Stimulated activated CD4-positive, alpha-beta T cell treated with anti-CD3 and anti-CD28 coated beads, Interleukin-1b, Interleukin-23, amount 100 ng/mL, for 4 hours (primary cell): ENCODE measurements around the gene NF2.

Experiments
- DNase-seq, 2 donors: peaks; one replicate each; pipeline ENCODE4 v3.0.0-alpha.2; 2020; ENCODE audit warnings: low read depth in 2 of 2

NF2 gene

DNA sequence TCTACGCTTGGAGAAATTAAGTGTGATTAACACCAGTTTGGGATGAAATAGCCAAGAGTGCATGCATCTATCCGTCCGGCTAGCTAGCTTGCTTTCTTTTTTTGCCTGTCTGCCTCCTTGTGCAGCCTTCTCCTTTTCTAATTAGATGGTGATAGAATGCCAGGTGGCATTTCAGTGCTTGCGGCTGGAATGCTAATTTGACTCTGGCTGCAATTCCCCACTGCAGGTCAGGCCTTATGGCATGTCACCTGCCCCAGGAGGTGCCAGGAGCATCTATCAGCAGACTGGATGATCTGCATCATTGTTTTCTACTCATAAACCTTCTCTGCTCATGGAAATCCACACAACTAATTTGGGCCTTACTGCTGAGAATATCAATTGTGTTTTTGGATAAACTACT lies 65.2 kb downstream of the NF2 start:
- DNase-seq: no peak

- DNase-seq: no peak
Measured at GRCh38 chr22:29670626-29671025, 67.2 kb downstream of the NF2 start.

- DNase-seq: no peak
Measured at GRCh38 chr22:29673361-29674066, 70.1 kb downstream of the NF2 start.

DNA sequence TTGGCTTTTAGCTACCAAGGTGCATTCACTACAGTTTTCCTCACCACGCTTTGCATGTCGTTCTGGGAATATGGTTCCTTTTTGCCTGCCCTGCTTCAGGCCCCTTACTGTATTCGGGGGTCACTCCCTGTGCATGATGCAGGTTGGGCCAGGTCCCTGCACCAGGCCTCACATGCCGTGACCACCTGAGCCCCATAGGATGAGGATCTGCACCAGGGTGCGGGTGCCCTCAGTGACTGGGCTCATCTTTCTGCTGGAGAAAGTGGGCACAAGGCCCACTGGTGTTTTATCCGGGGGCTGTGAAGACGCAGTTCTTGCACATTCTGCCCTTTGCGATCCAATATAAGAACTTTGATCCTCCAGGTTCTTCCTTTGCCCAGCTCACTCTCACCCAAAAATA lies 70.7 kb downstream of the NF2 start:
- no peak for DNase-seq

GRCh38 chr22:29679316-29679715 lies 75.9 kb downstream of the NF2 start:
- DNase-seq: no peak

DNA sequence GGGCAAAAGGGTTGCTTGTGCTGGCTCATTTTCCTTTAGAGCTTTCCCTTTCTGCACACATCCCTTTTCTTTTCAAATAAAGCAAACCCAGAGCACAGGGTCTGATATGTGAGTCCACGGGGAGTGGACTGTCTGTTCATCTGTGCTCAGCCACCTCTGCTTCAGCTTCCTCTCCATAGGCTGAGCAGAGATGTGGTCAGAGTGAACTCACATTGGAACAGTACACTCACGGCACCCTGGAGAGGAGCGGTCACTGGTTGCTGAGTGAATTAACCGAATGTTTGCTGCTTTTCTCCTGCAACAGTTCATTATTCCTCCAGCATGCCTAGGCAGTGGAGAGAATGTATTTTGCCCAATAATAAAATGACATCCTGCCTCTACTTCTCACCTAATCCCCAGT lies 80.1 kb downstream of the NF2 start:
- no peak for DNase-seq

DNA sequence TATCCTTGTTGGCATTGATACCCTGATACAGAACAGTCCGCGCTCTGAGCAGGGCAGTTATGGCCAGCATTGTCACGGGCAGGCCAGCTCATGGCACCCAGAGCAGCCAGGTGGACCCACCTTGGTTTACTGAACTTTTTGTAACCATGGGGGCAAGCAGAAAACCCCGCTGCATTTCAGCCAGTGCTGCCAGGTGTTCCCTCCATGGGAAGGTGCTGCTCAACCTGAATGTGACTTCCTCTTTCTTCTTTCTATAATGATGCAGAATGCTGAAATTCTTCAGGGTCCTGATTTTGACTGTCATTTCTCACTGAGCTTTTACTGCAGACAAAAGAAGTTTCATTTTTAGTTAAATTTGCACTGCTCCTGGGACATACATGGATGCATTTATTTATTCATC lies 80.8 kb downstream of the NF2 start:
- DNase-seq: no peak

- DNase-seq: no peak
Measured at GRCh38 chr22:29689206-29689879, 85.9 kb downstream of the NF2 start.

GRCh38 chr22:29689880-29690213 lies 86.4 kb downstream of the NF2 start:
- peak; percentile 17 to 27 for DNase-seq

DNA sequence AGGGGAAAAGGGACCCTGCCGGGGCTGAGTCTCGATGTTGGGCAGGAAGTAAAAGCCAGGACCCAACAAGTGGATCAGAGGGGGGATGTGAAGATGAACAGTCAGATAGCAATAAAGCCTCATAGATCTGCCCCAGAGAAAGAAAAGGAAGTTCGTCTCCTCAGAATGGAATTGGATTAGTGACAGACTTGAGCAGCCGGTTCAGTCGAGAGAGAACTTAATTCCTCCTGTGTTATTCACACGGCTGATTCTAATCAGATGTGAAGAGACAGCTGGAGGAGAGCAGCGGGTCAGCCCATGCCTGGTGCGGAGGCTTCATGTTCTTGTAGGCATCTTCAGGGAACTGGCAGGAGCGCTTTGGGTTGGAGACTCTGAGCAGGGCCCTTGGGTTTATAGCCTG lies 87.0 kb downstream of the NF2 start:
- no peak for DNase-seq

- no peak for DNase-seq
Measured at GRCh38 chr22:29691636-29692326, 88.3 kb downstream of the NF2 start.

- no peak for DNase-seq
Measured at GRCh38 chr22:29692327-29692640, 88.9 kb downstream of the NF2 start.

- no peak for DNase-seq
Measured at GRCh38 chr22:29693161-29693560, 89.7 kb downstream of the NF2 start.

- DNase-seq: no peak
Measured at GRCh38 chr22:29693671-29694070, 90.2 kb downstream of the NF2 start.

DNA sequence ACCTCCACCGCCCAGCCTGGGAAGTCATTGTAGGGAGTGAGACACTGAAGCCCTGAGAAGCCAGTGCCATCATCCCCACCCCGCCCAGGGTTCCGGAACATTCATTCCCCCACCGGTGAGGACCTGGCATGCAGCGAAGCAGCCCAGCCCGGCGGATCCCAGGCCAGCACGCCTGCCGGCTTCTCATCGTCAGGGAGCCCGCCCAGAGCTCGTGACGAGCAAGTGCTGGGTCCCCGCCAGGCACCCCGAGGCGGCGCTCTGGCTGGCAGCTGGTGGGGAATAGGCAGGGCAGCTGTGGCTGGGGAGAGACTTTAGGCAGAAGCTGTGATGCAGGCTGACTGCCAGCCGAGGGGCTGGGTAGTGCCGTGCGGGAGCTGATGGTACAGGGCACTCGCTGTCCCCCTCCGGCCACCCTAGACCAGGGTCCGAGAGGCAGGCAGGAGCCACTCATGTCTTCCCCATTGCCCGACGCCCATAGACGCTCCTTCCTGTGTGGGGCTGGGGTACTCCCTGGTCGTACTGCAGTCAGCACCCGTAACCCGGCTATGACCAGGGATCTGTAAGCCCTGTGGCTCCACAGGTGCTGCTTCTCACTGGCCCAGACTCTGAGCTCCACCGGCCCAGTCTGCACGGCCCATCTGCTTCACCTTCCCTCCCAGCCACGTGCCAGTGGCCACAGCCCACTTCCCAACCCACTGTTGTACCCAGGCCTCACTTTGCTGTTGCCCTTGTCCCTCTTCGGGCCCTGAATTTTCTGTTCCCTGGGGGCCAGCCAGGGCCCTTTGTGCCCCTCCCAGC lies 91.9 kb downstream of the NF2 start:
- no peak for DNase-seq

GRCh38 chr22:29697853-29698598 lies 94.6 kb downstream of the NF2 start:
- DNase-seq: no peak

DNA sequence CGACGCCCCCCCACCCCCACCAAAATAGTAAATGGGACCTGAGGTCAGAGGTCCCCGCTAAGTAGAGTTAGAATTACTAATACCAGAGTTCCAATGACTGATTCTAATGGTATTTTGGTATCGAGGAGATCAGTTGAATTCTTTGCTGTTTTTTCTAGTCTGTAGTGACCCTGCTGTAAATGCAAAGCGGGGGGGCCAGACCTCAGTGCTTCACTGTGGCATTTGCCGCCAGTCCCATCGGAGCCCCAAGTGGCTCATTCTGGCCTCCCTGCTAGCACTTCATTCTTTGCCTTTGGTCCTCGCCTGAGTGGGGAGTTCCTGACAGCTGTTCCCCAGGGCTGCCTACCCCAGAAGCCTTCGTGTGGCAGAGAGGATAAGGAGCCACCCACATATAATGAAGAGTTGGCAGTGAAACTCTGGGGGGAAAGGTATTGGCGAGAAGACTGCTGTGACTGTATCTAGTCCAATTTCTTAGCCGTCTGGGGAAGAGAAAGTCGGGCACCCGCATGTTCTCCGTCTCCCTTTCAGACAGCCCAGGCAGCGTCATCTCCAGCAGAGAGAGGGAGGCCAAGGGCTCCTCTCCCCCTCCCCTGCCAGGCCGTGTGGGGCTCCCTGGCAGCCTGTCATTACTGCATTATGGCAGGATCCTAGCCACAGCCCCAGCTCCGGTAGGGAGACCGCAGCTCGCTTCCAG lies 96.9 kb downstream of the NF2 start:
- no peak for DNase-seq

DNA sequence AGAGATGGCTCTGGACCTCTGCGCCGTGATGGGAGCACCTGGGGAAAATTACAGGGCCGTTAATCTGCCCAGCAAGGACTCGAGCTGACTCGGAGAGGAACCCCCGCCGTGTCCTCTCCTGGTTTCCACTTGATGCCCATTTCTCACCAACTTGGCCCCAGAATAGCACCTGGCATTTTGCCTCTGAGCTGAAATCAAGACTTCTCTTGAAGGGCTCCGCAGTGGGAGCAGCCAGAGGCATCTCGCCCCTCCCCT lies 97.4 kb downstream of the NF2 start:
- no peak for DNase-seq

GRCh38 chr22:29701155-29701999 lies 97.9 kb downstream of the NF2 start:
- no peak for DNase-seq
